ENCODE data around the gene TFDP1.

TFDP1 gene

DNA sequence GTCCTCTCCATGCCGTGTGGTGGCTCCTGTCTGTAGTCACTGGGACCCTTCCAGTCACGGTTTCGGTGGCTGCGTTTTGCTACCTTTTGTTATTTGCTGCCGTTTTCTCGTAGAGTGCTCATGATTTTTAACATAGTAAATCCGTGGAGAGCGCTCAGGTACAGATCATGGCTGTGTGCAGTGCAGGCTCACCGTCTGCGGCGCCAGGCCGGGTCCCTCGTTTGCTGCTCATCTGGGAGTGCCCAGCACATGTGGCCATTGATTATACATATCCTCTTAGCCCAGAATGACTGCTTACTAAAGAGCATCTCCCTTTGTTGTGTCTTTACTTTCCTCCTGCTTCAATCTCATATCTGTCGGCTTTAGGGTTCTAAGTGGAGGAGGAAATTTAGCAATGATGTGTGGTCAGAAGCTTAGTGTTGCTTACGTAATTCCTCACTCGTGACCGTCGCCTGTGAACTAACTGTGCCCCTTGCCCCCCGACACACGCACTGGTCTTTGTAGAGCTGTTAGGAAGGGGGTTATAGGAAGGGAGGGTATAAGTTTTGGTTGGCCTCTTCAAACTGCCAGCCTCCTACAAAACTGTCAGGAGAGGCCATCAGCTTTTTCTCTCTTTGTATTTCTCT is 31.8 kb downstream of the TFDP1 start:
- no peak for DNase-seq (ENCODE audit: low read depth)
- H3K4me3 ChIP-seq (ENCODE audit: low read depth, low read length): no peak overlapping the region

DNA sequence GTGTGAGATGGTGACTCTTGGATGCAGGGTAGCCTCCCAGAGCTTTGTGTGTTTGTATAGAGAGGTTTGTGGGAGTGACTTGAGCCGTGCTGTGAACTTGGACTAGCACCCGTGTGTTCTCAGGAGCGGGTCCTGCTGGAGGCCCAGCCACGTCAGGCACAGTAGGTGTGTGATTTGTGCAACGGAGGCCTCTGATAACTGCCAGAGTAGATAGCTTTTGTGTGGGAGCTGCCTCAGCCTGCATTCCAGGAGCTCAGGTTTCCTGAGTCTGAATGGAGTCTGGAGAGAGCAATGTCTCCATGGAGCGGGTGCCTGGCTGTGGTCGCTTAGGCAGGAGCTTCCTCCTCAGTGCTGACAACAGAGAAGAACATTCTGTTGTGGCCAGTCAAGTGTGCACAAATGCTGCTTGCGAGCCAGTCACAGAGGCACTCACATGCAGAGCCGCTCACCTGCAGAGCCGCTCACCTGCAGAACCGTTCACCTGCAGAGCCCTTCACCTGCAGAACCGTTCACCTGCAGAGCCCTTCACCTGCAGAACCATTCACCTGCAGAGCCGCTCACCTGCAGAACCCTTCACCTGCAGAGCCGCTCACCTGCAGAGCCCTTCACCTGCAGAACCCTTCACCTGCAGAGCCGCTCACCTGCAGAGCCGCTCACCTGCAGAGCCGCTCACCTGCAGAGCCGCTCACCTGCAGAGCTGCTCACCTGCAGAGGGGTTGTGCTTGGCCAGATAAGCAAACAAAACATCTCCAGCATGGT is 32.6 kb downstream of the TFDP1 start:
- TF ChIP-seq, protein P1, sequence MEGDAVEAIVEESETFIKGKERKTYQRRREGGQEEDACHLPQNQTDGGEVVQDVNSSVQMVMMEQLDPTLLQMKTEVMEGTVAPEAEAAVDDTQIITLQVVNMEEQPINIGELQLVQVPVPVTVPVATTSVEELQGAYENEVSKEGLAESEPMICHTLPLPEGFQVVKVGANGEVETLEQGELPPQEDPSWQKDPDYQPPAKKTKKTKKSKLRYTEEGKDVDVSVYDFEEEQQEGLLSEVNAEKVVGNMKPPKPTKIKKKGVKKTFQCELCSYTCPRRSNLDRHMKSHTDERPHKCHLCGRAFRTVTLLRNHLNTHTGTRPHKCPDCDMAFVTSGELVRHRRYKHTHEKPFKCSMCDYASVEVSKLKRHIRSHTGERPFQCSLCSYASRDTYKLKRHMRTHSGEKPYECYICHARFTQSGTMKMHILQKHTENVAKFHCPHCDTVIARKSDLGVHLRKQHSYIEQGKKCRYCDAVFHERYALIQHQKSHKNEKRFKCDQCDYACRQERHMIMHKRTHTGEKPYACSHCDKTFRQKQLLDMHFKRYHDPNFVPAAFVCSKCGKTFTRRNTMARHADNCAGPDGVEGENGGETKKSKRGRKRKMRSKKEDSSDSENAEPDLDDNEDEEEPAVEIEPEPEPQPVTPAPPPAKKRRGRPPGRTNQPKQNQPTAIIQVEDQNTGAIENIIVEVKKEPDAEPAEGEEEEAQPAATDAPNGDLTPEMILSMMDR (IDR thresholded peaks at IDR 0.05; ENCODE audit: low read depth, low read length, missing control alignments): no peak
- DNase-seq (ENCODE audit: low read depth): no peak
- H3K4me3 ChIP-seq (ENCODE audit: low read depth, low read length): no peak overlapping the region

More for the DNA sequence above, 31.8 kb downstream of the TFDP1 start:
- TF ChIP-seq, protein P1 (IDR thresholded peaks at IDR 0.05; ENCODE audit: low read depth, low read length, missing control alignments): no peak

DNA sequence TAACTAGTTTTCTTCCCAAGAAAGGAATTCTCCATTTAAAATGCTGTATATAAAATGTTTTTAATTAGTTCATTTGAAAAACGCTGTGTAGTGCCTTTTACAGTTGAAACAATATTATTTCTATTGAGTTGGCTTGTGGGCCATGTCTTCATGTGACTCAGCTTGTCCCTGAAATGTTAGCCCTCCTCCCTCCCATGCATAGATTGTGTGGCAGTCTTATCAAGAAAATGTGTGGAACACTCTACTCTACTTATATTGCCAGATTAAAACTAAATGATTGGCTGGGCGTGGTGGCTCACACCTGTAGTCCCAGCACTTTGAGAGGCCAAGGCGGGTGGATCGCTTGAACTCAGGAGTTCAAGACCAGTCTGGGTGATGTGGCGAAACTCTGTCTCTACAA is 33.4 kb downstream of the TFDP1 start:
- TF ChIP-seq, protein P1 (IDR thresholded peaks at IDR 0.05; ENCODE audit: low read depth, low read length, missing control alignments): no peak
- no peak overlapping the region for H3K4me3 ChIP-seq (ENCODE audit: low read depth, low read length)
- no peak for DNase-seq (ENCODE audit: low read depth)

DNA sequence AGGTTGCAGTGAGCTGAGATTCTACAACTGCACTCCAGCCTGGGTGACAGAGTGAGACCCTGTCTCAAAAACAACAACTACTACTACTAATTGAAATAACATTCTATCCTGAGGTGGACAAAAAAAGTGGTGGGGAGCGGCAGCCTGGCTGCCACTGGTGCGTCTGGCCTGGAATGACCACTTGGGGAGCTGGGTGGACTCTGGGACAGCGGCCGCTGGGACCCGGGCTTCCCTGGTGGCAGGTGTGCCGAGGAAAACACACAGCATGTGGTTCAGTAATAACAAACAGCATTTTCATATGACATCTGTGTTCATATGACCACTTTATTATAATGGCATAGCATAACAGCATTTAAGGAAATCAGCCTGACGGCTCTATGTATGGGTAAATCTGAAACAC is 33.9 kb downstream of the TFDP1 start:
- TF ChIP-seq, protein P1 (IDR thresholded peaks at IDR 0.05; ENCODE audit: low read depth, low read length, missing control alignments): no peak
- no peak overlapping the region for H3K4me3 ChIP-seq (ENCODE audit: low read depth, low read length)
- no peak for DNase-seq (ENCODE audit: low read depth)

DNA sequence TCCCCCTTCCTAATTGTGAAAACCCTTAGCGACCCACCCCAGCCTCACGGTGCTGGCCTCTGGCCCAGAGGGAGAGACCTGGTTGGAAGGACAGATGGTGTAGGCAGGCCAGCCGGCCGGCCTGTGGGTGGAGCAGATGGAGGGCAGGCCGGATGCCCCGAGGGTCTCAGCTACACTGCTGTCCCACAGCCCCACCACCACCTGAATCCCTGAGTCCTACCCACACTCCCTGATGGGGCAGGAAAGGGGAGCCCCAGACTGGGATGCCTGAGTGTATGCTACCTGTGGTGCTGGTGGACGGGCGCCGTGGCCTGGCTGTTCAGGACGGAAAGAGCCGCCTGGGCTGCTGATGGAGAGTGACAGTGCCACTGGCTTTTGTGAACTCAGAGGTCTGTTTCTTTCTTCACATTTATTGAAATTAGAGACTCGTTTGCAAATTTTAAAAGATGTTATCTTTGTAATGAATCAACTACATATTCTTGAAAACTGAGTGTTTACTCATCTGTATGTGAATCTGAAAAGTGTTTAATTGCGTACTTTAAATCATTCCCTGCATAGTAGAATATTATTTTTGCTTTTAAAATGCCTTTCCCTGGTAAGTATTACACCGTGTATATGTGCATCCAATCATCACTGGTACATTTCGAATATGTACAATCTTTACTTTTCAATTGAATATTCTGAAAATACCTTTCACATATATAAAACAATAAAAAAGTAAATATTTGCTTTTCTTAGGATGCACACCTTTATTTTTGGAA is 35.7 kb downstream of the TFDP1 start:
- TF ChIP-seq, protein P1 (IDR thresholded peaks at IDR 0.05; ENCODE audit: low read depth, low read length, missing control alignments): no peak
- no peak overlapping the region for H3K4me3 ChIP-seq (ENCODE audit: low read depth, low read length)
- no peak for DNase-seq (ENCODE audit: low read depth)

DNA sequence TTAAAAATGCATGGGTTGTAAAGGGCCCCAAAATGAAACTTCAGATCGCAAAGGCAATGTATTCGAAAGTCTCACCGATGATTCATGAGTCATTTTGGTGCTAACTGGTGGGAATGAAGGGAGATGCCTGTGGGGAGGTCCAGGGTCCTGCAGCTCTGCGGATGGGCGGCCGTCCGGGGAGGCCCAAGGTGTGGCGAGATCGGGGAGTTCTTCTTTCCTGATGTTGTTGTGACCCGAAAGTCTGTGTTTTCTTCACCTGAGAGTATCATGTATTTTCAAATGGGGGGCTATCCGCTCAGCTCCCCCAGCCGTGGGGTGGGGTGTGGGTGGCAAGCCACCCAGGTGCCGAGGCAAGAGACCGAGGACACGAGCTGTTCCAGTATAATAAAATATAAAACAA is 36.5 kb downstream of the TFDP1 start:
- TF ChIP-seq, protein P1 (IDR thresholded peaks at IDR 0.05; ENCODE audit: low read depth, low read length, missing control alignments): no peak
- no peak overlapping the region for H3K4me3 ChIP-seq (ENCODE audit: low read depth, low read length)
- DNase-seq (ENCODE audit: low read depth): no peak

All from GM12864 (cell line).